HT1080 (cell line): ENCODE data around the gene ZXDC. TPM values are rescaled to one million over a fixed set of nuclear protein-coding genes. Genes with fewer than 3 reads are reported as not detected.

Experiments
- DNase-seq: peaks from one replicate; pipeline ENCODE4 v3.0.0-alpha.2; 2015; ENCODE audit warnings: low read depth
- total RNA-seq: library from RNA; depleted of rRNA; stranded (reverse); fragments of >200 nt; shearing (Covaris generic); gene quantifications from 2 replicates; pipeline ENCODE4 v1.2.3, GENCODE V29; 2014

Gene ZXDC
- total RNA-seq, 1 experiment from 2014 or later = 31.7 TPM

- DNase-seq = no peak
Observed at GRCh38 chr3:126473292-126474168, 2.2 kb downstream of the ZXDC start.

- peak; percentile 81 for DNase-seq
Observed at GRCh38 chr3:126472277-126473006, 3.2 kb downstream of the ZXDC start.

- DNase-seq = no peak
Observed at GRCh38 chr3:126469479-126469878, 6.2 kb downstream of the ZXDC start.

GRCh38 chr3:126468028-126468891 is 7.4 kb downstream of the ZXDC start:
- no peak for DNase-seq

DNA sequence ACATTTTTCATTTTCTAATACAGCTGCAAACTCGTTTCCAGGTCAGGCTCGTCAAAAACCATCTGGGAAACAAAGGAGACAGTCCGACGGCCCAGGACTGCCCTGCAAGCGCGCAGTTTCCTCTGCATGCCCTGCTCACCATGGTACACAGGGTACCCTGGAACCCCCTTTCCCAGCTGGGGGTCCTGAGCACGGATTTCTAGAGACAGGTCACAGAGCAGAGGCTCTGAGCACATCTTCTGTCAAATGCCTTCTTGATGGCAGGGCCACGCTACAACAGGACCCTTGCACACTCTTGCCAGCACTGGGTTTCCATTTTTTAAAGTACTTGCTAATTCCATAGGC is 8.1 kb downstream of the ZXDC start:
- DNase-seq = no peak

GRCh38 chr3:126466886-126467610 is 8.6 kb downstream of the ZXDC start:
- DNase-seq = no peak

DNA sequence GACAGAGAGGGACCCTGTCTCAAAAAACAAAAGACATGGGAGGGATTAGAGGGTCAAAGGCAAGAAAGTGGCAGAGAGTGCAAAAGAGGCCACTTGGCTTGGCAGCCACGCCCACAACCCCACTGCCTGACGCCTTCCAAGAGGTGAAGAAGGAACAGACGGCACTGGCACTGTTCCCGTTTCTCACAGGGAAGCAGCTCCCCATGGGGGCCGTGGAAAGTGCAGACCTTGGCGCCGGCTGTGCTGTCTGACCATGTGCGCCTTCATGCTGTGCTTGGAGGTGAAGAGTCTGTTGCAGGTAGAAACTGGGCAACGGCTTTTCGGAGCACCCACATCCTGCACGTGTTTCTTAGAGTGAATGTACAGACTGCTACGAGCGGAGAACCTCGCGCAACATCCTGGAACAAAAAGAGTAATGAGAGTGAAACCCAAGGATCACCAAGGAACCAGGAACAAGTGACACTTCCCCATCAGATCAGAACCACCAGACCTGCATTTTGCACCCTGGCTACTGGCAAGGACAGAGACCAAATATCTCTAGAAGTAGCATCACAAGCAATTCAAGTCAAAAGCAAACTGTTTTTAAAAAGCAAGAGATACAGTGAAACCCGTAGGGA is 9.7 kb downstream of the ZXDC start:
- no peak for DNase-seq

DNA sequence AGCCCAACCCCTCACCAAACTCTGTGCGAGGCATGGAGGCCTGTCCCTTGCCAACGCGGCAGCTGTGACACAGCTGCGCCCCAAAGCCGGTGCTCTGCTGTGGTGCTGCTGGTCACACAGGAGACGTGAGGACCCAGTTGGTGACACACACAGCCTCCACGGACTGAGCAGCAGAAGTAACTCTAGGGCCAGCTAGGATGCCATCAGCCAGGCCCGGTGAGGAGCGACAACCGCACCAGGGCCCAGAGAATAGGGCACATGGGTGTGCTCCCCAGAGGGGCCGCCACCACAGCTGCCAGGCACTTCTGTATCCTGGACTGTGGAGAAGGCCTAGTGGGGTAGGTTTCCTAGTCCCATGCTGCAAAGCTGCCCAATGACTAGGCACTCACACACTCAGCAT is 10.7 kb downstream of the ZXDC start:
- no peak for DNase-seq

- no peak for DNase-seq
Observed at GRCh38 chr3:126464494-126464893, 11.2 kb downstream of the ZXDC start.

DNA sequence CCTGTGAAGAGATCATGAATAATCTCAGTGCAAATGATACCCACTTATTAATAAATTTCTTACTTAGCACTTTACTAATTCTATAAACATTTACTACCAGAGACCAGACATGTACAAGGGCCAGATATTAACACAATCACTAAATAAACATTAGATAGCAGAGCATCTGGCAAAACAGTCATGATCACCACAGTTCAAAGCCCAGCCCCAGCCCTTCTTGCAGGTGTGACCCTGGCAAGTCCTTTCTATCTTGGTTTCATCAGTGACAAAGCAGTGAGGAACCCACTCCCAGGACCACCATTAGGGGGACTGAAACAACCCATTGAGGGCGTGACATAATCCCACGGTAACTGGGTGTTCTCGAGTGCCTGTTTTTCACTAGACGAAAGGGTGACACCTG is 11.6 kb downstream of the ZXDC start:
- no peak for DNase-seq

DNA sequence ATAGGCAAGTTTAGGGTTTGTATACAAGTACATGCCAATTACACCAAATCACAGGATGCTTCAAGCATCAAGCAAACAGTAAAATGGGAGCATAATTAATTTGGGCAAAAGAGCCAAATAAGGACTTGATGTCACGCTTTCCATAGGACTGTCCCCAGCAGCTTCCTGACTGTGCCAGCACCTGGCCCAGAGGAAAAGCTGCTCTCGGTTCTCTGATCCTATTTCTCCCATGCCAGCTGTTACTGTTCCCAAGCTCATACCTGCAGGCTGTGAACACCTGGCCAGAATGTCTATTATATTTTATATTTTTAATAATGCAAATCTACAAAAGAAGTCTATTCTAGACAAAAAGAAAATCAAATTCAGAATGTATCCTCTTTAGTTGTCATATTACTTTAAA is 12.2 kb downstream of the ZXDC start:
- DNase-seq = no peak

- no peak for DNase-seq
Observed at GRCh38 chr3:126461450-126462070, 14.1 kb downstream of the ZXDC start.

DNA sequence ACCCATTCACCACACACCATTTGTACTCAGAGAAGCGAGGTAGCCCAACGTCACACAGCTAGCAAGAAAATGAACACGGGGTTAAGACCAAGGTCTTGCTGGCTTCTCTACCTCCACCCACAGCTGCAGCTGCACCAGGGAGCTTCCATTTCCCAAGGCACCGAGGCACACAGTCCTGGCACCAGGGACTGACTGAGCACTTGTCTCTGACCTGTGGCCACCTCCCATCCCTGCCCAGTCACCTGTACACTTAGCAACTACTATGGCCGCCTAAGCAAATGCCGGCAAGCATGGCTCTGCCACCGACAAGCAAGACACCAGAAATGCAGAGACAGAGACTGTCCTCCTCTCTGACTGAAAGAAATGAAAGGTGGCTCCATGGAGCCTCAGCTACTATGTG is 15.3 kb downstream of the ZXDC start:
- no peak for DNase-seq

- no peak for DNase-seq
Observed at GRCh38 chr3:126459763-126460127, 15.9 kb downstream of the ZXDC start.

GRCh38 chr3:126459111-126459762 is 16.5 kb downstream of the ZXDC start:
- DNase-seq = no peak

DNA sequence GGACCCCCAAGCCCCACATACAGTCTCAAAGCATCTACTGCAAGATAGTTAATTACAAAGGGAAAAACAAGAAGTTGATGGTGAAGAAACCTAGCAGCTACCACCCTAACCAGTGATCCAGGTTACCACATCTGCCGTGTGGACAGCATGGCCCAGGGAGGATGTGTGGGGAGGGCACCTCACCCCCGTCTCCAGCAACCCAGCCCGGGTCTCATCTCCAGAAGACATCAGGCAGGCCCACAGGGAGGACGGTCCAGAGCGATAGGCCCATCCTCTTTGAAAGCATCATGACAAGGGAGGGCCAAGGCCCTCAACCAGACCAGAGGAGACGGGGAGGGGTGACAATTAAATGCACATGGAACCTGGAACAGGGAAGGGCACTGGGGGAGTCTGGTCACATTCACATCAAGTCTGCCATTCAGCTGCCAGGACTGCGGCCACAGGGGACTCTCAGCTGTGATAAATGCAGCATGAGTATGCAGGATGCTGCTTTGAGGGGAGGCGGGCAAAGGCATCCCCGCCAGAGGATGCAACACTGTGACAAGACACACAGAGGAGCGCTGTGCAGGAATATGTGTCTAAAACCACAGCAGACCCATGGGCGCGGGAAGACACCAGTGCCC is 18.8 kb downstream of the ZXDC start:
- no peak for DNase-seq

- DNase-seq = no peak
Observed at GRCh38 chr3:126456211-126456610, 19.5 kb downstream of the ZXDC start.

DNA sequence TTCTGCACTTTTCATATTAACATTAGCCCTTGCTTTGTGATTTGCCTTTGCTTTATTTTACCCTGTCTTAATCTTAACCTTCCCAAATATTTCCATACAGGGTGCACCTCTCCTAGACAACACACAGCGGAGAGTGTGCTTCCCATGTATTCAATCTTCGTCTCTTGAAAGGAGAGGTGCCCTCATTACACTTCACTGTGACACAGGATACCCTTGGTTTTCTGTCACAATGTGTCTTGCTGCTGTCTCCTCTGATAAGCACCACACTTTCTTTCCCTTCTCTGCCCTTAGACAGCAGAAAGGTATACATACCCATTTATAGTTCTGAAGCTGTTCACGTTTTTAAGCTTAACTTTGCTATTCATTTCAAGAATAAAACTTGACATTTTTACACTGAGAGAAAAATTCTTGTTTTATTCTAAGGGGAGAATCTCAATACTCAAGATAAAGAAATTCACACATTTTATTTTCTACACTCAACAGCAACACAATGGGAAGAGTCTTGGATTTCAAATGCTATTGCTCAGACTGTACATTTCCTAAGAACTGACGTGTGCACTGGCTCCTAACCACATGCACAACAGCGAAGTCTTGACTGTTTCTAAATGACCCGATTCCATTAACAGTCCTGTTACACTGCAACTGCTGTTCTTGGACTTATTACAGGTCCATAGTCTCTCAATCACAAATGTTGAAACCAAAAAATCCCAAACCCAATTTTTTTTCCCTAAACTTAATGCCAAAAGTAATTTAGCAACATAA is 21.1 kb downstream of the ZXDC start:
- DNase-seq = no peak

DNA sequence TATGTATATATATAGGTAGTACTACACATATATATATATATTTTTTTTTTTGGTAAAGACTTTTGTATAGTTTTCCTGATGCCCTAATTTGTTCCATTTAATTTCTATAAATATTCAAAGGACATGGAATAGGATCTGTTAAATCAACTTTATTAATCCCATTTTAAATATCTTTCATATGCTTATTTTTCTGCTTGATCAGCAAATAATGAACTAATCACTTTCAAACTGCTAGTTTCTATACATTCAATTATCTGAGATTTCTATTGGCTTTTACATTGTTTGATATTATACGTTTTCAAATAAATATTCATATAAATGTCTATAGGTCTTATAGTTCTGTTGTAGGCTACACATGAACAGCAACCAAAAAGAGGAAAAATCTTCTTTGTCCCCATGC is 21.7 kb downstream of the ZXDC start:
- no peak for DNase-seq
